ENCODE data around the gene ZNF516.

GRCh38 chr18:76442413-76443171 is 52.5 kb downstream of the ZNF516 start:
- TF ChIP-seq CTCF (IDR thresholded peaks at IDR 0.05) (no peak), POLR2A (IDR thresholded peaks at IDR 0.05) (no peak)
